OCI-M2 (cell line): ENCODE results near the gene FAM83E.

Experiments used
- DNase-seq: peaks from one replicate; lab custom pipeline; 2025; ENCODE audit not compliant: unreplicated experiment; lab: John Stamatoyannopoulos, UW

The FAM83E gene

GRCh38 chr19:48629297-48629598 lies 14.4 kb upstream of the FAM83E start:
- DNase-seq = no peak

GRCh38 chr19:48628486-48629296 lies 13.8 kb upstream of the FAM83E start:
- DNase-seq = no peak

GRCh38 chr19:48627865-48628314 lies 13.0 kb upstream of the FAM83E start:
- no peak for DNase-seq

GRCh38 chr19:48627201-48627864 lies 12.5 kb upstream of the FAM83E start:
- no peak for DNase-seq

GRCh38 chr19:48625891-48626327 lies 11.0 kb upstream of the FAM83E start:
- DNase-seq = no peak

- no peak for DNase-seq
These were observed 10.2 kb upstream of the FAM83E start for GRCh38 chr19:48624791-48625723.

- no peak for DNase-seq
These were observed 9.3 kb upstream of the FAM83E start for GRCh38 chr19:48624067-48624594.

- DNase-seq = no peak
These were observed 8.7 kb upstream of the FAM83E start for GRCh38 chr19:48623556-48624066.

- DNase-seq = no peak
These were observed 5.1 kb upstream of the FAM83E start for GRCh38 chr19:48619692-48620585.

- DNase-seq = peak; percentile 97
These were observed 4.2 kb upstream of the FAM83E start, which contains the start of the genes RPL18 and SPHK2 for GRCh38 chr19:48618916-48619691. RPL18 (minus strand) TSS chr19:48619178; CDS start chr19:48619143, 35 bp downstream. SPHK2 (plus strand) TSS chr19:48619506; CDS start chr19:48620515, 1,009 bp downstream.

- DNase-seq = no peak
These were observed 3.5 kb upstream of the FAM83E start for GRCh38 chr19:48618278-48618915.

- no peak for DNase-seq
These were observed 2.5 kb upstream of the FAM83E start for GRCh38 chr19:48617146-48617937.

GRCh38 chr19:48616491-48617056 lies 1.7 kb upstream of the FAM83E start:
- DNase-seq = no peak

GRCh38 chr19:48616041-48616436 lies 1.2 kb upstream of the FAM83E start:
- DNase-seq = no peak

- no peak for DNase-seq
These were observed 560 bp upstream of the FAM83E start for GRCh38 chr19:48615231-48616040.

GRCh38 chr19:48613852-48614435 lies 932 bp downstream of the FAM83E start:
- no peak for DNase-seq
